H1 (cell line): Measurements from ENCODE around the gene MTMR4.

Source experiments
- CREB1 ChIP-seq: IDR thresholded peaks from 2 replicates; pipeline ENCODE4 v1.6.1; 2012; ENCODE audit warnings: inconsistent platforms
- KDM5A ChIP-seq: fragments of 200-600 bp; IDR thresholded peaks from 2 replicates; pipeline ENCODE4 v1.7.1; 2012; ENCODE audit warnings: mild to moderate bottlenecking, low read length, inconsistent platforms, mixed read lengths
- POLR2A ChIP-seq, 2 experiments: IDR thresholded peaks; 1 replicate in 1 of 2; 2 replicates in 1 of 2; pipeline ENCODE4 v1.6.1; 2011; ENCODE audit warnings: low read depth in 2 of 2, low read length in 2 of 2, mild to moderate bottlenecking in 2 of 2; ENCODE audit errors: control extremely low read depth in 1 of 2

- TF ChIP-seq KDM5A (no peak), CREB1 (no peak), POLR2A (IDR thresholded peaks at IDR 0.05; ENCODE audit: control extremely low read depth in 1 of 2, low read depth in 2 of 2, low read length in 2 of 2) (no peak)
Observed at GRCh38 chr17:58513267-58513964, 1.0 kb downstream of the MTMR4 start.
